Hepatocyte (in vitro differentiated cells): ENCODE measurements around the gene TCL1A. TPM values are rescaled to one million over a fixed set of nuclear protein-coding genes. Genes with fewer than 3 reads are reported as not detected.

Experiments
- DNase-seq: peaks from one replicate; pipeline ENCODE4 v3.0.0-alpha.2; 2016; ENCODE audit warnings: low spot score
- H2AFZ ChIP-seq: fragments of 200-600 bp; sonication (generic); 2 replicates; pipeline ENCODE4 v1.6.0; 2016; ENCODE audit warnings: antibody characterized with exemption, mild to moderate bottlenecking
- H3K27ac ChIP-seq: fragments of 200-600 bp; sonication (generic); 2 replicates; pipeline ENCODE4 v1.5.1; 2016; ENCODE audit warnings: mild to moderate bottlenecking
- H3K27me3 ChIP-seq: fragments of 200-600 bp; sonication (generic); 2 replicates; pipeline ENCODE4 v1.6.1; 2016
- H3K36me3 ChIP-seq: fragments of 200-600 bp; sonication (generic); replicated peaks from 2 replicates; pipeline ENCODE4 v1.5.1; 2016; ENCODE audit warnings: low read depth; ENCODE audit not compliant: insufficient read depth
- H3K4me1 ChIP-seq: fragments of 200-600 bp; sonication (generic); 2 replicates; pipeline ENCODE4 v1.5.1; 2016; ENCODE audit warnings: mild to moderate bottlenecking, moderate library complexity; ENCODE audit not compliant: insufficient read depth
- H3K4me2 ChIP-seq: fragments of 200-600 bp; sonication (generic); 2 replicates; pipeline ENCODE4 v1.6.0; 2016
- H3K4me3 ChIP-seq: fragments of 200-600 bp; sonication (generic); 2 replicates; pipeline ENCODE4 v1.5.1; 2016; ENCODE audit warnings: mild to moderate bottlenecking
- H3K79me2 ChIP-seq: fragments of 200-600 bp; sonication (generic); 2 replicates; pipeline ENCODE4 v1.6.0; 2017; ENCODE audit warnings: mild to moderate bottlenecking
- H3K9me2 ChIP-seq: fragments of 200-600 bp; sonication (generic); replicated peaks from 2 replicates; pipeline ENCODE4 v1.6.0; 2017; ENCODE audit warnings: mild to moderate bottlenecking; ENCODE audit not compliant: insufficient read depth
- H3K9me3 ChIP-seq: fragments of 200-600 bp; sonication (generic); 2 replicates; pipeline ENCODE4 v1.5.1; 2016; ENCODE audit warnings: low read depth, mild to moderate bottlenecking
- H4K20me1 ChIP-seq: fragments of 200-600 bp; sonication (generic); 2 replicates; pipeline ENCODE4 v1.6.0; 2016; ENCODE audit warnings: mild to moderate bottlenecking; ENCODE audit not compliant: insufficient read depth, poor library complexity, severe bottlenecking
- EZH2 ChIP-seq: fragments of 200-600 bp; sonication (generic); IDR thresholded peaks from 2 replicates; pipeline ENCODE4 v1.6.1; 2016; ENCODE audit warnings: antibody characterized with exemption, mild to moderate bottlenecking, borderline replicate concordance
- EZH2phosphoT487 ChIP-seq: fragments of 200-600 bp; sonication (generic); IDR thresholded peaks from one replicate; pipeline ENCODE4 v1.6.1; 2018; ENCODE audit warnings: antibody characterized with exemption, mild to moderate bottlenecking, low read depth, moderate library complexity; ENCODE audit not compliant: unreplicated experiment, severe bottlenecking
- WGBS: methylation state at CpG from one replicate; pipeline ENCODE4 v1.1.6; 2016; ENCODE audit warnings: low lambda C conversion rate; ENCODE audit errors: missing lambda C conversion rate; 5-methylcytosine and 5-hydroxymethylcytosine counted together
- polyA plus RNA-seq: library from polyadenylated mRNA; unstranded; fragments of >200 nt; fragmentation: Nextera tagmentation; extraction: Ambion mirVana; gene quantifications from 2 replicates; pipeline ENCODE4 v1.2.1, GENCODE V29; 2016
- total RNA-seq: library from RNA; depleted of rRNA; stranded (reverse); fragments of >200 nt; gene quantifications from 2 replicates; pipeline ENCODE4 v1.2.3, GENCODE V29; 2014
- TF ChIP-seq, protein P1 (sequence below): fragments of 200-600 bp; sonication (generic); IDR thresholded peaks from 2 replicates; pipeline ENCODE4 v1.5.1; 2016; ENCODE audit warnings: antibody characterized with exemption, mild to moderate bottlenecking; ENCODE audit not compliant: poor library complexity

Gene TCL1A
- total and polyA plus RNA-seq, 2 experiments from 2014 or later, result not detected

GRCh38 chr14:95722525-95723190 is 8.7 kb upstream of the TCL1A start:
- Histone ChIP-seq H3K79me2 (no peaks in the 10 kb centered on the region), H3K4me1 (no peaks in the 10 kb centered on the region), H3K27me3 (no peaks in the 10 kb centered on the region), H3K4me3 (no peak overlapping the region), H3K9me2 (no peaks in the 10 kb centered on the region), H3K36me3 (no peaks in the 10 kb centered on the region), H2AFZ (no peak overlapping the region), H3K9me3 (no peaks in the 10 kb centered on the region), H4K20me1 (no peaks in the 10 kb centered on the region), H3K27ac (no peak overlapping the region), H3K4me2 (no peak overlapping the region)
- WGBS, result 79% methylated on average over 1 of the region's 1 CpG
- TF ChIP-seq EZH2phosphoT487, result no peak
- TF ChIP-seq, protein P1, sequence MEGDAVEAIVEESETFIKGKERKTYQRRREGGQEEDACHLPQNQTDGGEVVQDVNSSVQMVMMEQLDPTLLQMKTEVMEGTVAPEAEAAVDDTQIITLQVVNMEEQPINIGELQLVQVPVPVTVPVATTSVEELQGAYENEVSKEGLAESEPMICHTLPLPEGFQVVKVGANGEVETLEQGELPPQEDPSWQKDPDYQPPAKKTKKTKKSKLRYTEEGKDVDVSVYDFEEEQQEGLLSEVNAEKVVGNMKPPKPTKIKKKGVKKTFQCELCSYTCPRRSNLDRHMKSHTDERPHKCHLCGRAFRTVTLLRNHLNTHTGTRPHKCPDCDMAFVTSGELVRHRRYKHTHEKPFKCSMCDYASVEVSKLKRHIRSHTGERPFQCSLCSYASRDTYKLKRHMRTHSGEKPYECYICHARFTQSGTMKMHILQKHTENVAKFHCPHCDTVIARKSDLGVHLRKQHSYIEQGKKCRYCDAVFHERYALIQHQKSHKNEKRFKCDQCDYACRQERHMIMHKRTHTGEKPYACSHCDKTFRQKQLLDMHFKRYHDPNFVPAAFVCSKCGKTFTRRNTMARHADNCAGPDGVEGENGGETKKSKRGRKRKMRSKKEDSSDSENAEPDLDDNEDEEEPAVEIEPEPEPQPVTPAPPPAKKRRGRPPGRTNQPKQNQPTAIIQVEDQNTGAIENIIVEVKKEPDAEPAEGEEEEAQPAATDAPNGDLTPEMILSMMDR, result no peak
- TF ChIP-seq EZH2, result no peak
- DNase-seq, result no peak

DNA sequence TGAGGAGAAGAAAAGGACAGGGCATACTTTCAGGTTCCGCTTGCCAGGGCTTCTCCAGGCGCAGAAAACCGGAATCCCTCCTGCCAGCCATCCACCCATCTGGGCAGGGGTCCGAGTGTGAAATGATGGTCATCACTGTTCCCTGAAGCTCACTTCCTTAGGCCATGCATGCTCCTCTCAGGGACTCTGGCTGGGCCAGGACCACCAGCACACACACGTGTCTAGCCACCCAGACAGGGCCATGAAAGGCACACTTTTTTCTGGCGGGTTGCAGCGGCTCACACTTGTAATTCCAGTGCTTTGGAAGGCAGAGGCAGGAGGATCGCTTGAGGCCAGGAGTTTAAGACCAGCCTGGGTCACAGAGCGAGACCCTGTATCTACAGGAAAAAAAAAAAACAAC is 1.5 kb downstream of the TCL1A start:
- DNase-seq, result no peak
- no peaks in the 10 kb centered on the region for H3K4me1 ChIP-seq
- H3K4me3 ChIP-seq, result no peak overlapping the region
- H3K79me2 ChIP-seq, result no peaks in the 10 kb centered on the region
- TF ChIP-seq EZH2phosphoT487 (no peak), EZH2 (no peak)
- TF ChIP-seq, protein P1, result no peak
- peaks cover 7% of the 10 kb centered on the region for H3K27me3 ChIP-seq
- no peaks in the 10 kb centered on the region for H3K9me3 ChIP-seq
- H3K4me2 ChIP-seq, result no peak overlapping the region
- H3K36me3 ChIP-seq, result no peaks in the 10 kb centered on the region
- H2AFZ ChIP-seq, result no peak overlapping the region
- H3K9me2 ChIP-seq, result no peaks in the 10 kb centered on the region
- H3K27ac ChIP-seq, result no peak overlapping the region
- no peaks in the 10 kb centered on the region for H4K20me1 ChIP-seq
- WGBS, result 95% methylated on average over 9 of the region's 9 CpGs

GRCh38 chr14:95711476-95712176 is 2.3 kb downstream of the TCL1A start:
- Histone ChIP-seq H3K4me1 (no peaks in the 10 kb centered on the region), H3K79me2 (no peaks in the 10 kb centered on the region), H3K9me2 (no peaks in the 10 kb centered on the region), H4K20me1 (no peaks in the 10 kb centered on the region), H3K4me3 (no peak overlapping the region), H3K27me3 (peaks cover 7% of the 10 kb centered on the region), H3K9me3 (no peaks in the 10 kb centered on the region), H2AFZ (no peak overlapping the region), H3K36me3 (no peaks in the 10 kb centered on the region), H3K27ac (no peak overlapping the region), H3K4me2 (no peak overlapping the region)
- 86% methylated on average over 9 of the region's 9 CpGs for WGBS
- no peak for TF ChIP-seq EZH2
- TF ChIP-seq, protein P1, result no peak
- TF ChIP-seq EZH2phosphoT487, result no peak
- DNase-seq, result no peak
